Smooth muscle cell (in vitro differentiated cells): ENCODE measurements around the gene HECW1. TPM values are rescaled to one million over a fixed set of nuclear protein-coding genes. Genes with fewer than 3 reads are reported as not detected.

Experiments used
- DNase-seq: peaks from one replicate; lab custom pipeline; 2025; ENCODE audit not compliant: unreplicated experiment; lab: John Stamatoyannopoulos, UW
- H2AFZ ChIP-seq: fragments of 200-600 bp; sonication (generic); 2 replicates; pipeline ENCODE4 v1.6.0; 2016; ENCODE audit warnings: antibody characterized with exemption, low read depth, mild to moderate bottlenecking
- H3F3A ChIP-seq: fragments of 200-600 bp; sonication (generic); 2 replicates; pipeline ENCODE4 v1.6.0; 2017; ENCODE audit warnings: antibody characterized with exemption, low read depth
- H3K27ac ChIP-seq: fragments of 200-600 bp; sonication (generic); 2 replicates; pipeline ENCODE4 v1.5.1; 2016; ENCODE audit warnings: low read depth, mild to moderate bottlenecking
- H3K27me3 ChIP-seq: fragments of 200-600 bp; sonication (generic); 2 replicates; pipeline ENCODE4 v1.6.1; 2016; ENCODE audit warnings: low read depth, mild to moderate bottlenecking
- H3K36me3 ChIP-seq: fragments of 200-600 bp; sonication (generic); 2 replicates; pipeline ENCODE4 v1.5.1; 2016; ENCODE audit warnings: low read depth
- H3K4me1 ChIP-seq: fragments of 200-600 bp; sonication (generic); 2 replicates; pipeline ENCODE4 v1.5.1; 2016; ENCODE audit warnings: low read depth
- H3K4me2 ChIP-seq: fragments of 200-600 bp; sonication (generic); 2 replicates; pipeline ENCODE4 v1.6.0; 2016; ENCODE audit warnings: mild to moderate bottlenecking
- H3K4me3 ChIP-seq: fragments of 200-600 bp; sonication (generic); 2 replicates; pipeline ENCODE4 v1.5.1; 2016; ENCODE audit warnings: mild to moderate bottlenecking
- H3K79me2 ChIP-seq: fragments of 200-600 bp; sonication (generic); 2 replicates; pipeline ENCODE4 v1.6.0; 2016; ENCODE audit warnings: low read depth, mild to moderate bottlenecking
- H3K9ac ChIP-seq: fragments of 200-600 bp; sonication (generic); 2 replicates; pipeline ENCODE4 v1.6.0; 2016; ENCODE audit warnings: low read depth
- H3K9me3 ChIP-seq: fragments of 200-600 bp; sonication (generic); replicated peaks from 2 replicates; pipeline ENCODE4 v1.5.1; 2016; ENCODE audit warnings: low read depth
- H4K20me1 ChIP-seq: fragments of 200-600 bp; sonication (generic); 2 replicates; pipeline ENCODE4 v1.6.0; 2016; ENCODE audit warnings: low read depth
- CTCF ChIP-seq: fragments of 200-600 bp; sonication (generic); IDR thresholded peaks from 2 replicates; pipeline ENCODE4 v1.5.1; 2017; ENCODE audit warnings: borderline replicate concordance, mild to moderate bottlenecking, antibody characterized with exemption; ENCODE audit not compliant: insufficient read depth, poor library complexity, severe bottlenecking
- WGBS: methylation state at CpG from one replicate; pipeline ENCODE4 v1.1.7; 2016; ENCODE audit warnings: low lambda C conversion rate; 5-methylcytosine and 5-hydroxymethylcytosine counted together
- polyA plus RNA-seq: library from polyadenylated mRNA; unstranded; fragments of >200 nt; fragmentation: Nextera tagmentation; extraction: Ambion mirVana; gene quantifications from 2 replicates; pipeline ENCODE4 v1.2.1, GENCODE V29; 2016
- total RNA-seq: library from RNA; depleted of rRNA; stranded (reverse); fragments of >200 nt; gene quantifications from 2 replicates; pipeline ENCODE4 v1.2.3, GENCODE V29; 2014

Gene HECW1
- total and polyA plus RNA-seq, 2 experiments from 2014 or later: 0.09 to 0.49 TPM

- Histone ChIP-seq H3K36me3 (no peaks in the 10 kb centered on the region), H3K9me3 (no peaks in the 10 kb centered on the region), H3K4me2 (no peak overlapping the region), H3K4me3 (no peak overlapping the region), H2AFZ (no peak overlapping the region), H3K9ac (no peak overlapping the region), H3F3A (no peaks in the 10 kb centered on the region), H3K27me3 (no peaks in the 10 kb centered on the region), H4K20me1 (no peaks in the 10 kb centered on the region), H3K79me2 (no peaks in the 10 kb centered on the region), H3K4me1 (no peaks in the 10 kb centered on the region), H3K27ac (no peak overlapping the region)
- DNase-seq: no peak
- no peak for TF ChIP-seq CTCF
- 98% methylated on average over 3 of the region's 3 CpGs for WGBS
Measured at GRCh38 chr7:43244232-43244631, 131.8 kb downstream of the HECW1 start.

GRCh38 chr7:43244784-43245183 lies 132.3 kb downstream of the HECW1 start:
- no peak overlapping the region for H3K4me3 ChIP-seq
- H3K79me2 ChIP-seq: no peaks in the 10 kb centered on the region
- H3K4me2 ChIP-seq: no peak overlapping the region
- H2AFZ ChIP-seq: no peak overlapping the region
- no peak overlapping the region for H3K9ac ChIP-seq
- TF ChIP-seq CTCF: no peak
- H4K20me1 ChIP-seq: no peaks in the 10 kb centered on the region
- no peaks in the 10 kb centered on the region for H3K9me3 ChIP-seq
- DNase-seq: no peak
- H3K27ac ChIP-seq: no peak overlapping the region
- H3F3A ChIP-seq: no peaks in the 10 kb centered on the region
- H3K36me3 ChIP-seq: no peaks in the 10 kb centered on the region
- 97% methylated on average over 6 of the region's 6 CpGs for WGBS
- H3K4me1 ChIP-seq: no peaks in the 10 kb centered on the region
- H3K27me3 ChIP-seq: no peaks in the 10 kb centered on the region

- H2AFZ ChIP-seq: no peak overlapping the region
- H3K27me3 ChIP-seq: no peaks in the 10 kb centered on the region
- DNase-seq: no peak
- H3K9me3 ChIP-seq: no peaks in the 10 kb centered on the region
- H3K9ac ChIP-seq: no peak overlapping the region
- no peak for TF ChIP-seq CTCF
- no peak overlapping the region for H3K4me3 ChIP-seq
- no peaks in the 10 kb centered on the region for H3K4me1 ChIP-seq
- H3F3A ChIP-seq: no peaks in the 10 kb centered on the region
- no peak overlapping the region for H3K4me2 ChIP-seq
- H3K79me2 ChIP-seq: no peaks in the 10 kb centered on the region
- H3K36me3 ChIP-seq: no peaks in the 10 kb centered on the region
- H4K20me1 ChIP-seq: no peaks in the 10 kb centered on the region
- H3K27ac ChIP-seq: no peak overlapping the region
Measured at GRCh38 chr7:43247757-43248156, 135.3 kb downstream of the HECW1 start.

- no peaks in the 10 kb centered on the region for H3K9me3 ChIP-seq
- no peaks in the 10 kb centered on the region for H3K27me3 ChIP-seq
- TF ChIP-seq CTCF: no peak
- H3K4me1 ChIP-seq: no peaks in the 10 kb centered on the region
- no peak overlapping the region for H3K4me3 ChIP-seq
- 89% methylated on average over 3 of the region's 4 CpGs for WGBS
- H3K36me3 ChIP-seq: no peaks in the 10 kb centered on the region
- no peaks in the 10 kb centered on the region for H4K20me1 ChIP-seq
- no peaks in the 10 kb centered on the region for H3K79me2 ChIP-seq
- no peak overlapping the region for H3K9ac ChIP-seq
- no peak for DNase-seq
- H3F3A ChIP-seq: no peaks in the 10 kb centered on the region
- H2AFZ ChIP-seq: no peak overlapping the region
- H3K4me2 ChIP-seq: no peak overlapping the region
- H3K27ac ChIP-seq: peak overlapping the region; percentile 72
Measured at GRCh38 chr7:43248553-43248952, 136.1 kb downstream of the HECW1 start.
